ENCODE results near the gene JARID2. TPM values are rescaled to one million over a fixed set of nuclear protein-coding genes. Genes with fewer than 3 reads are reported as not detected.

JARID2 gene
- total RNA-seq, 1 experiment from 2014 or later: 23.6 TPM

DNA sequence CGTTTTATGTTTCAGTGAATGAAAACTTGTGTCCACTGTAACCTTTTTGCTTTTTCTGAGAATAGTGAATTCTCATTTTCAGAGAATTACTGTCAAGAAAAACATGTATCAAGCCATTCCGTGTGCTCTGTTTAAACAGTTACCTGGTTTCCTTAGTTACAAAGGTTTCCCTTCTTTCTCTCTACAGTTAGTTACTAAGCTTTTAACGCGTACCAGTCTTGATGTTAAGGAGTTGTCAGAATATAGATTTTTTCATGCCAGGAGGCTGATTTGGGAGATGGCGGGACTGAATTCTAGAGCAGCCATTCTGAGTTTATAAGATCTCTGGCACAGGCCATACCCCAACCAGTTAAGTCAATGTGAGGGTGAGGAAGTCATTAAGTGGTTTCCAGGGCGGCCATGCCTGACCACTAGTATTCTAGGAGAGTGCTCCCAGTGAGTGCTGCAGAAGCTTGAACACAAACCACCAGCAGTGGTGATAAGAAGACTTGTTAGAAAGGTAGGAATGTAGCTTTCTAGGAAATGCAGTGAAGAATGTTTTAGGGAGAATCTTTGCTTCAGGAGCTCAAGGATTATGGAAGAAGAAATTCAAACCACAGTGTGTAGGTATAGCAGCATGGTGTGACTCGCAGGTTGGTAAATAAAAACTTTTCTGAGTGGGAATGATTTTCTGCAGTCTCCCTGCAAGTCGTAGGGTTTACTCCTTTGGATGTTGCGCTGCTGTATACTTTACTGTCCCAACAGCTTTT lies 112.9 kb downstream of the JARID2 start:
- ATAC-seq (no peak), DNase-seq (ENCODE audit: low read depth, low spot score) (no peak)
- intact Hi-C loops (cut with micrococcal nuclease): no loop called here
- ChIA-PET RAD21 (ENCODE audit: low non-redundant PET in 1 of 2, low total read pairs in 2 of 2, uncharacterized antibody in 2 of 2, unreplicated experiment in 2 of 2) (no interaction called here), POLR2A (no interaction called here), CTCF (no interaction called here)
- Histone ChIP-seq H3K27ac (ENCODE audit: low read depth, low read length) (no peak overlapping the region), H3K27me3 (ENCODE audit: insufficient read depth, low read length) (no peaks in the 10 kb centered on the region), H3K4me3 (replicated peaks in 1 of 2; ENCODE audit: low read depth in 1 of 2, low read length in 2 of 2) (no peak overlapping the region), H3K4me2 (ENCODE audit: low read length) (peak overlapping the region; percentile 35), H3K36me3 (ENCODE audit: control insufficient read depth in 1 of 2, insufficient read depth in 2 of 2, low read length in 2 of 2) (no peaks in the 10 kb centered on the region), H2AFZ (ENCODE audit: low read depth, low read length, poor library complexity, severe bottlenecking) (no peak overlapping the region), H4K20me1 (ENCODE audit: insufficient read depth) (no peaks in the 10 kb centered on the region), H3K9me2 (ENCODE audit: insufficient read depth) (no peaks in the 10 kb centered on the region), H3K4me1 (ENCODE audit: control insufficient read depth in 1 of 2, insufficient read depth in 2 of 2, low read length in 2 of 2) (peaks cover 0 to 18% of the 10 kb centered on the region in 2 experiments; a peak in 1 of 4 replicates), H3K9ac (ENCODE audit: low read length) (no peak overlapping the region), H3K9me3 (ENCODE audit: control insufficient read depth in 1 of 2, insufficient read depth in 1 of 2, low read depth in 1 of 2, low read length in 2 of 2) (no peaks in the 10 kb centered on the region), H3K79me2 (ENCODE audit: insufficient read depth, low read length) (peaks cover 83% of the 10 kb centered on the region)
- TF ChIP-seq POLR2AphosphoS5 (IDR thresholded peaks at IDR 0.05; ENCODE audit: low read depth, low read length): no peak
- TF ChIP-seq, protein P1, sequence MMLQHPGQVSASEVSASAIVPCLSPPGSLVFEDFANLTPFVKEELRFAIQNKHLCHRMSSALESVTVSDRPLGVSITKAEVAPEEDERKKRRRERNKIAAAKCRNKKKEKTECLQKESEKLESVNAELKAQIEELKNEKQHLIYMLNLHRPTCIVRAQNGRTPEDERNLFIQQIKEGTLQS (IDR thresholded peaks at IDR 0.05): no peak
- TF ChIP-seq YY1 (IDR thresholded peaks at IDR 0.05; ENCODE audit: extremely low read depth, insufficient replicate concordance, low read depth, low read length): no peak
- TF ChIP-seq, protein P2, sequence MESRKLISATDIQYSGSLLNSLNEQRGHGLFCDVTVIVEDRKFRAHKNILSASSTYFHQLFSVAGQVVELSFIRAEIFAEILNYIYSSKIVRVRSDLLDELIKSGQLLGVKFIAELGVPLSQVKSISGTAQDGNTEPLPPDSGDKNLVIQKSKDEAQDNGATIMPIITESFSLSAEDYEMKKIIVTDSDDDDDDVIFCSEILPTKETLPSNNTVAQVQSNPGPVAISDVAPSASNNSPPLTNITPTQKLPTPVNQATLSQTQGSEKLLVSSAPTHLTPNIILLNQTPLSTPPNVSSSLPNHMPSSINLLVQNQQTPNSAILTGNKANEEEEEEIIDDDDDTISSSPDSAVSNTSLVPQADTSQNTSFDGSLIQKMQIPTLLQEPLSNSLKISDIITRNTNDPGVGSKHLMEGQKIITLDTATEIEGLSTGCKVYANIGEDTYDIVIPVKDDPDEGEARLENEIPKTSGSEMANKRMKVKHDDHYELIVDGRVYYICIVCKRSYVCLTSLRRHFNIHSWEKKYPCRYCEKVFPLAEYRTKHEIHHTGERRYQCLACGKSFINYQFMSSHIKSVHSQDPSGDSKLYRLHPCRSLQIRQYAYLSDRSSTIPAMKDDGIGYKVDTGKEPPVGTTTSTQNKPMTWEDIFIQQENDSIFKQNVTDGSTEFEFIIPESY (IDR thresholded peaks at IDR 0.05; ENCODE audit: extremely low read depth, insufficient replicate concordance, low read length): no peak
- no peak for TF ChIP-seq ZNF274 (IDR thresholded peaks at IDR 0.05; ENCODE audit: low read depth, low read length)
- BruUV-seq (replicated peaks): no TSS peak
